K562 (cell line): ENCODE measurements around the gene HSPA1B. TPM values are rescaled to one million over a fixed set of nuclear protein-coding genes. Genes with fewer than 3 reads are reported as not detected.

Experiments used
- MEIS2 ChIP-seq: fragments of 450-650 bp; IDR thresholded peaks from 2 replicates; pipeline ENCODE4 v1.6.1; 2014; ENCODE audit warnings: mild to moderate bottlenecking; ENCODE audit not compliant: partially characterized antibody
- SMARCE1 ChIP-seq: fragments of 450-650 bp; IDR thresholded peaks from 2 replicates; pipeline ENCODE4 v1.7.1; 2016; ENCODE audit warnings: mild to moderate bottlenecking
- ZEB2 ChIP-seq: fragments of 450-650 bp; IDR thresholded peaks from 2 replicates; pipeline ENCODE4 v1.6.1; 2016
- ZNF121 ChIP-seq: sonication (generic); formaldehyde crosslinking; conservative IDR thresholded peaks from 2 replicates; pipeline ENCODE4 v1.8.0; 2022; ENCODE audit warnings: missing genetic modification reagents
- polyA plus RNA-seq, 8 experiments: library from polyadenylated mRNA; depleted of rRNA in 4 of 8; stranded (reverse) in 5 of 8; unstranded in 3 of 8; fragments of >200 nt; fragmentation: Nextera tagmentation in 2 of 8; fragmentation: Illumina TruSeq in 1 of 8; extraction: Ambion mirVana in 2 of 8; extraction: Trizol in 1 of 8; gene quantifications; 2 replicates each; pipeline versions ENCODE4 v1.2.1 to v1.2.3, GENCODE V29; 2011 to 2014; ENCODE audit warnings: inconsistent platforms in 1 of 8, missing spikeins in 1 of 8
- total RNA-seq, 7 experiments: library from RNA; depleted of rRNA in 6 of 7; stranded (reverse); fragments of >200 nt in 6 of 7; fragmentation: Illumina TruSeq in 2 of 7; extraction: Trizol in 2 of 7; gene quantifications; 2 replicates each; pipeline versions ENCODE4 v1.2.1 to v1.2.3, GENCODE V29; 2011 to 2021; ENCODE audit warnings: low replicate concordance in 1 of 7
- TF ChIP-seq, protein P1 (sequence below), 2 experiments: fragments of 450-650 bp in 1 of 2; sonication (generic) in 1 of 2; formaldehyde crosslinking in 1 of 2; IDR thresholded peaks; 2 replicates each; pipeline versions ENCODE4 v1.7.1 to v1.9.0; 2016 to 2022; ENCODE audit warnings: inconsistent platforms in 1 of 2, mild to moderate bottlenecking in 1 of 2, missing genetic modification reagents in 1 of 2
- TF ChIP-seq, protein P2 (sequence below): fragments of 200-800 bp; sonication (Bioruptor generic); IDR thresholded peaks from 2 replicates; pipeline ENCODE4 v1.6.1; 2017; ENCODE audit warnings: missing genetic modification characterization, missing compliant biosample characterization
- TF ChIP-seq, protein P3 (sequence below), 2 experiments: IDR thresholded peaks in 1 of 2; conservative IDR thresholded peaks in 1 of 2; 2 replicates each; pipeline ENCODE4 v1.6.1; 2016; ENCODE audit warnings: low read depth in 2 of 2, mild to moderate bottlenecking in 1 of 2, missing compliant biosample characterization in 1 of 2, missing genetic modification characterization in 1 of 2, moderate library complexity in 1 of 2

The HSPA1B gene
- total and polyA plus RNA-seq, 9 of the 15 experiments (the other 6 are each of a cell fraction or from before 2014, with no cell fraction given): 0.27 to 227 (median 51.2) TPM

DNA sequence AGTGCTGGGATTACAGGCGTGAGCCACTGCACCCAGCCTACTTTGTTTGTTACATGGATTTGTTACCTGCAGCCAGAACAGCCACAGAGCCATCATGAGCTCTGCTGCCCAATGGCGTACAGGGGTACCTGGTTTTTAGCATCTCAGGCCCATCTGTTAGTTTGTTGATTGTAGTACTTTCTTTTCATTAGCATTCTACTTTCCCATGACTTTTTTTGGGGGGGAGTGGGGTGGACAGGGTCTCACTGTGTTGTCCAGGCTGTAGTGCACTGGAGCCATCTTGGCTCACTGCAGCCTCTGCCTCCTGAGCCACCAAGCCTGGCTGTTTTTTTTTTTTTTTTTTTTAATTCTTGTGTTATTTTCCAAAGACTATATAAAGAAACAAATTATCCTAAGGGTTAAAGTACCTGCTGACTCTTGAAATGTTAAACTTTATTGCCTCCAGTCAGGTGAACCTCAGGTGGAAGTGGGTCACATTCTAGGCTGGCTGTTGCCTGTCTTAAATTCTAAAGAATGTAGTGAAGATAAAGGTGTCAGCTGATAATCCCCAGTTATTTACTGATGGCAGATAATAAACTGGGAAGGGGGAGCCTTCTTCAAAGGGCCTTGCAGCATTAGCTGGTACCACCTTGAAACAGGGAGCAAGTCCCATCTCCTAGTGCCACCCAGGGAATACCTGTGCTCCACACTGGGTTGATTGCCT lies 19.9 kb downstream of the HSPA1B start (continued):
- TF ChIP-seq, protein P1, sequence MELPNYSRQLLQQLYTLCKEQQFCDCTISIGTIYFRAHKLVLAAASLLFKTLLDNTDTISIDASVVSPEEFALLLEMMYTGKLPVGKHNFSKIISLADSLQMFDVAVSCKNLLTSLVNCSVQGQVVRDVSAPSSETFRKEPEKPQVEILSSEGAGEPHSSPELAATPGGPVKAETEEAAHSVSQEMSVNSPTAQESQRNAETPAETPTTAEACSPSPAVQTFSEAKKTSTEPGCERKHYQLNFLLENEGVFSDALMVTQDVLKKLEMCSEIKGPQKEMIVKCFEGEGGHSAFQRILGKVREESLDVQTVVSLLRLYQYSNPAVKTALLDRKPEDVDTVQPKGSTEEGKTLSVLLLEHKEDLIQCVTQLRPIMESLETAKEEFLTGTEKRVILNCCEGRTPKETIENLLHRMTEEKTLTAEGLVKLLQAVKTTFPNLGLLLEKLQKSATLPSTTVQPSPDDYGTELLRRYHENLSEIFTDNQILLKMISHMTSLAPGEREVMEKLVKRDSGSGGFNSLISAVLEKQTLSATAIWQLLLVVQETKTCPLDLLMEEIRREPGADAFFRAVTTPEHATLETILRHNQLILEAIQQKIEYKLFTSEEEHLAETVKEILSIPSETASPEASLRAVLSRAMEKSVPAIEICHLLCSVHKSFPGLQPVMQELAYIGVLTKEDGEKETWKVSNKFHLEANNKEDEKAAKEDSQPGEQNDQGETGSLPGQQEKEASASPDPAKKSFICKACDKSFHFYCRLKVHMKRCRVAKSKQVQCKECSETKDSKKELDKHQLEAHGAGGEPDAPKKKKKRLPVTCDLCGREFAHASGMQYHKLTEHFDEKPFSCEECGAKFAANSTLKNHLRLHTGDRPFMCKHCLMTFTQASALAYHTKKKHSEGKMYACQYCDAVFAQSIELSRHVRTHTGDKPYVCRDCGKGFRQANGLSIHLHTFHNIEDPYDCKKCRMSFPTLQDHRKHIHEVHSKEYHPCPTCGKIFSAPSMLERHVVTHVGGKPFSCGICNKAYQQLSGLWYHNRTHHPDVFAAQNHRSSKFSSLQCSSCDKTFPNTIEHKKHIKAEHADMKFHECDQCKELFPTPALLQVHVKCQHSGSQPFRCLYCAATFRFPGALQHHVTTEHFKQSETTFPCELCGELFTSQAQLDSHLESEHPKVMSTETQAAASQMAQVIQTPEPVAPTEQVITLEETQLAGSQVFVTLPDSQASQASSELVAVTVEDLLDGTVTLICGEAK (IDR thresholded peaks at IDR 0.05): peak; percentile 51; the same call in 1 of the 2 replicates
- TF ChIP-seq, protein P1 (CRISPR knock-in tag; IDR thresholded peaks at IDR 0.05): no peak
- TF ChIP-seq ZNF121 (CRISPR knock-in tag) (peak; percentile 94), ZEB2 (0 out of 2 replicates have a peak, but pooled peaks have one; percentile 16), SMARCE1 (peak; percentile 24; the same call in 1 of the 2 replicates), MEIS2 (peak; percentile 32)
- TF ChIP-seq, protein P2, sequence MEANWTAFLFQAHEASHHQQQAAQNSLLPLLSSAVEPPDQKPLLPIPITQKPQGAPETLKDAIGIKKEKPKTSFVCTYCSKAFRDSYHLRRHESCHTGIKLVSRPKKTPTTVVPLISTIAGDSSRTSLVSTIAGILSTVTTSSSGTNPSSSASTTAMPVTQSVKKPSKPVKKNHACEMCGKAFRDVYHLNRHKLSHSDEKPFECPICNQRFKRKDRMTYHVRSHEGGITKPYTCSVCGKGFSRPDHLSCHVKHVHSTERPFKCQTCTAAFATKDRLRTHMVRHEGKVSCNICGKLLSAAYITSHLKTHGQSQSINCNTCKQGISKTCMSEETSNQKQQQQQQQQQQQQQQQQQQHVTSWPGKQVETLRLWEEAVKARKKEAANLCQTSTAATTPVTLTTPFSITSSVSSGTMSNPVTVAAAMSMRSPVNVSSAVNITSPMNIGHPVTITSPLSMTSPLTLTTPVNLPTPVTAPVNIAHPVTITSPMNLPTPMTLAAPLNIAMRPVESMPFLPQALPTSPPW (CRISPR knock-in tag): peak; percentile 65
- TF ChIP-seq, protein P3, sequence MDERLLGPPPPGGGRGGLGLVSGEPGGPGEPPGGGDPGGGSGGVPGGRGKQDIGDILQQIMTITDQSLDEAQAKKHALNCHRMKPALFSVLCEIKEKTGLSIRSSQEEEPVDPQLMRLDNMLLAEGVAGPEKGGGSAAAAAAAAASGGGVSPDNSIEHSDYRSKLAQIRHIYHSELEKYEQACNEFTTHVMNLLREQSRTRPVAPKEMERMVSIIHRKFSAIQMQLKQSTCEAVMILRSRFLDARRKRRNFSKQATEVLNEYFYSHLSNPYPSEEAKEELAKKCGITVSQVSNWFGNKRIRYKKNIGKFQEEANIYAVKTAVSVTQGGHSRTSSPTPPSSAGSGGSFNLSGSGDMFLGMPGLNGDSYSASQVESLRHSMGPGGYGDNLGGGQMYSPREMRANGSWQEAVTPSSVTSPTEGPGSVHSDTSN (CRISPR knock-in tag; IDR thresholded peaks at IDR 0.05; ENCODE audit: low read depth): no peak
- TF ChIP-seq, protein P3 (tag; conservative IDR thresholded peaks at IDR 0.05; ENCODE audit: low read depth): 0 out of 2 replicates have a peak, but pooled peaks have one; percentile 25
